ENCODE data around the gene BTBD1.
"Not testable (repeated sequence)": the region's sequence is repeated elsewhere in the genome, so short reads cannot be mapped to it uniquely, and the experiment has no call there.

DNA sequence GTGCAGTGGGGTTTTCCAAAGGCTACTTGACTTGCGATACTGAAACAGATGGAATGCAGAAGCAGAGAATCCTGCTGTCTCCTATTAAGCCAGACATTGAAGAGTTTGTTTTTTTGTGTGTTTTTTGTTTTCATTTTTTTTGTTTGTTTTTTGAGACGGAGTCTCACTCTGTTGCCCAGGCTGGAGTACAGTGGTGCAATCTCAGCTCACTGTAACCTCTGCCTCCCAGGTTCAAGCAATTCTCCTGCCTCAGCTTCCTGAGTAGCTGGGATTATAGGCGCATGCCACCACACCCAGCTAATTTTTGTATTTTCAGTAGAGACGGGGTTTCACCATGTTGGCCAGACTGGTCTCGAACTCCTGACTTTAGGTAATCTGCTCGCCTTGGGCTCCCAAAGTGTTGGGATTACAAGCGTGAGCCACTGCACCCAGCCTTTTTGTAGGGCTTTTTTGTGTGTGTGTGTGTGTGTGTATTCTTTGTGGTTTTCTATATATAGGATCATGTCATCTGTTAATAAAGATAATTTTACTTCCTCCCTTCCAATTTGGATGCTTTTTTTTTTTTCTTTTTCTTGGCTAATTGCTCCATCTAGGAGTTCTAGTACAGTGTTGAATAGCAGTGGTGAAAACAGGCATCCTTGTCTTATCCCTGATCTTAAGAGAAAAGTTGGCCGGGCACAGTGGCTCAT, 19.0 kb upstream of the BTBD1 start:
- TF ChIP-seq, protein P1, sequence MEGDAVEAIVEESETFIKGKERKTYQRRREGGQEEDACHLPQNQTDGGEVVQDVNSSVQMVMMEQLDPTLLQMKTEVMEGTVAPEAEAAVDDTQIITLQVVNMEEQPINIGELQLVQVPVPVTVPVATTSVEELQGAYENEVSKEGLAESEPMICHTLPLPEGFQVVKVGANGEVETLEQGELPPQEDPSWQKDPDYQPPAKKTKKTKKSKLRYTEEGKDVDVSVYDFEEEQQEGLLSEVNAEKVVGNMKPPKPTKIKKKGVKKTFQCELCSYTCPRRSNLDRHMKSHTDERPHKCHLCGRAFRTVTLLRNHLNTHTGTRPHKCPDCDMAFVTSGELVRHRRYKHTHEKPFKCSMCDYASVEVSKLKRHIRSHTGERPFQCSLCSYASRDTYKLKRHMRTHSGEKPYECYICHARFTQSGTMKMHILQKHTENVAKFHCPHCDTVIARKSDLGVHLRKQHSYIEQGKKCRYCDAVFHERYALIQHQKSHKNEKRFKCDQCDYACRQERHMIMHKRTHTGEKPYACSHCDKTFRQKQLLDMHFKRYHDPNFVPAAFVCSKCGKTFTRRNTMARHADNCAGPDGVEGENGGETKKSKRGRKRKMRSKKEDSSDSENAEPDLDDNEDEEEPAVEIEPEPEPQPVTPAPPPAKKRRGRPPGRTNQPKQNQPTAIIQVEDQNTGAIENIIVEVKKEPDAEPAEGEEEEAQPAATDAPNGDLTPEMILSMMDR (IDR thresholded peaks at IDR 0.05), result not testable (repeated sequence)
- TF ChIP-seq POLR2A (IDR thresholded peaks at IDR 0.05), result not testable (repeated sequence)
